GM13977 (cell line): ENCODE measurements around the gene RAB22A.

Experiments
- DNase-seq: peaks from one replicate; pipeline ENCODE4 v3.0.0; 2012; ENCODE audit warnings: low spot score
- CTCF ChIP-seq: IDR thresholded peaks from 2 replicates; pipeline ENCODE4 v1.5.1; 2012; ENCODE audit warnings: mild to moderate bottlenecking, control low read depth; ENCODE audit not compliant: insufficient read depth; ENCODE audit errors: extremely low read depth, missing control alignments
- in situ Hi-C: fragments of 300-500 bp; cut with MboI; formaldehyde crosslinking; loops from one replicate; pipeline ENCODE4 v1.12.0; 2022; ENCODE audit warnings: low sequenced_read_pairs, low pct_unique_long_range_greater_than_20kb, mixed read lengths, inconsistent platforms; ENCODE audit not compliant: unreplicated experiment

RAB22A gene

GRCh38 chr20:58327211-58327610, 17.7 kb downstream of the RAB22A start:
- TF ChIP-seq CTCF: no peak
- in situ Hi-C loops: no loop called here
- DNase-seq: no peak

- in situ Hi-C loops: no loop called here
- no peak for DNase-seq
- no peak for TF ChIP-seq CTCF
These were observed 19.3 kb downstream of the RAB22A start for GRCh38 chr20:58328836-58329235.

- in situ Hi-C loops: no loop called here
- TF ChIP-seq CTCF: no peak
- no peak for DNase-seq
These were observed 20.2 kb downstream of the RAB22A start for GRCh38 chr20:58329711-58330110.

- TF ChIP-seq CTCF: no peak
- in situ Hi-C loops: no loop called here
These were observed 20.7 kb downstream of the RAB22A start for GRCh38 chr20:58330249-58330648.

GRCh38 chr20:58330687-58331086, 21.2 kb downstream of the RAB22A start:
- no peak for DNase-seq
- in situ Hi-C loops: no loop called here
- TF ChIP-seq CTCF: no peak

More at GRCh38 chr20:58330249-58330648, 20.7 kb downstream of the RAB22A start:
- no peak for DNase-seq

GRCh38 chr20:58331961-58332551, 22.5 kb downstream of the RAB22A start:
- in situ Hi-C loops: no loop called here
- no peak for TF ChIP-seq CTCF
- no peak for DNase-seq

- TF ChIP-seq CTCF: no peak
- in situ Hi-C loops: no loop called here
- DNase-seq: no peak
These were observed 30.2 kb downstream of the RAB22A start for GRCh38 chr20:58339741-58340140.
